A673 (cell line): ENCODE measurements around the gene CFAP221. TPM values are rescaled to one million over a fixed set of nuclear protein-coding genes. Genes with fewer than 3 reads are reported as not detected.

Experiments used
- BruUV-seq: library from RNA; stranded (reverse); fragments of 400-500 nt; replicated peaks from 2 replicates; lab custom pipeline; 2021; lab: Mats Ljungman, UMichigan
- CTCF ChIA-PET: fragments of 300-600 bp; sonication (Branson Sonifier 250); formaldehyde crosslinking; loops from one replicate; lab custom pipeline; 2022; ENCODE audit warnings: antibody characterized with exemption; lab: Charles Lee
- POLR2A ChIA-PET: fragments of 300-600 bp; sonication (Branson Sonifier 250); formaldehyde crosslinking; loops from one replicate; lab custom pipeline; 2022; ENCODE audit warnings: antibody characterized with exemption; ENCODE audit not compliant: low non-redundant PET; lab: Charles Lee
- DNase-seq: peaks from one replicate; pipeline ENCODE4 v3.0.0-alpha.2; 2015; ENCODE audit warnings: low spot score
- H3K27ac ChIP-seq: fragments of 200-600 bp; sonication (generic); 2 replicates; pipeline ENCODE4 v1.5.1; 2016; ENCODE audit warnings: mixed run types, low read depth, mild to moderate bottlenecking, mixed read lengths, antibody characterized with exemption, low read length; ENCODE audit not compliant: poor library complexity, severe bottlenecking
- H3K27me3 ChIP-seq: fragments of 200-600 bp; sonication (generic); replicated peaks from 2 replicates; pipeline ENCODE4 v1.6.1; 2017; ENCODE audit warnings: mixed run types, low read depth, mild to moderate bottlenecking, mixed read lengths, antibody characterized with exemption, low read length; ENCODE audit not compliant: insufficient read depth, poor library complexity
- H3K36me3 ChIP-seq: fragments of 200-600 bp; sonication (generic); 2 replicates; pipeline ENCODE4 v1.6.1; 2016; ENCODE audit warnings: mixed run types, mild to moderate bottlenecking, mixed read lengths, antibody characterized with exemption, low read length; ENCODE audit not compliant: insufficient read depth, poor library complexity, severe bottlenecking
- H3K4me1 ChIP-seq: fragments of 200-600 bp; sonication (generic); 2 replicates; pipeline ENCODE4 v1.6.1; 2017; ENCODE audit warnings: mixed run types, mild to moderate bottlenecking, mixed read lengths, antibody characterized with exemption, low read length; ENCODE audit not compliant: insufficient read depth, poor library complexity, severe bottlenecking
- H3K4me3 ChIP-seq: fragments of 200-600 bp; sonication (generic); 2 replicates; pipeline ENCODE4 v1.5.1; 2016; ENCODE audit warnings: low read depth, mixed run types, mild to moderate bottlenecking, mixed read lengths, low read length; ENCODE audit not compliant: poor library complexity, severe bottlenecking
- H3K9me3 ChIP-seq: fragments of 200-600 bp; sonication (generic); 2 replicates; pipeline ENCODE4 v1.6.1; 2016; ENCODE audit warnings: mixed run types, low read depth, mild to moderate bottlenecking, mixed read lengths, antibody characterized with exemption, low read length; ENCODE audit not compliant: poor library complexity, severe bottlenecking
- CTCF ChIP-seq: fragments of 300-800, 200-600 bp; sonication (generic); conservative IDR thresholded peaks from 2 replicates; pipeline ENCODE4 v1.5.1; 2017; ENCODE audit warnings: low read depth, mild to moderate bottlenecking, antibody characterized with exemption, low read length, moderate library complexity, mixed read lengths
- EZH2 ChIP-seq: fragments of 200-600 bp; sonication (generic); IDR thresholded peaks from 2 replicates; pipeline ENCODE4 v1.6.1; 2017; ENCODE audit warnings: borderline replicate concordance, low read depth, mild to moderate bottlenecking, mixed read lengths, antibody characterized with exemption, low read length; ENCODE audit not compliant: poor library complexity, severe bottlenecking
- intact Hi-C: fragments of 100-400 bp; cut with micrococcal nuclease; formaldehyde crosslinking; loops from one replicate; pipeline ENCODE4 v1.10.0; 2022; ENCODE audit not compliant: unreplicated experiment
- total RNA-seq: library from RNA; stranded (reverse); gene quantifications from 2 replicates; pipeline ENCODE4 v1.2.3, GENCODE V29; 2021

CFAP221 gene
- total RNA-seq, 1 experiment from 2014 or later = 1.5 TPM

DNA sequence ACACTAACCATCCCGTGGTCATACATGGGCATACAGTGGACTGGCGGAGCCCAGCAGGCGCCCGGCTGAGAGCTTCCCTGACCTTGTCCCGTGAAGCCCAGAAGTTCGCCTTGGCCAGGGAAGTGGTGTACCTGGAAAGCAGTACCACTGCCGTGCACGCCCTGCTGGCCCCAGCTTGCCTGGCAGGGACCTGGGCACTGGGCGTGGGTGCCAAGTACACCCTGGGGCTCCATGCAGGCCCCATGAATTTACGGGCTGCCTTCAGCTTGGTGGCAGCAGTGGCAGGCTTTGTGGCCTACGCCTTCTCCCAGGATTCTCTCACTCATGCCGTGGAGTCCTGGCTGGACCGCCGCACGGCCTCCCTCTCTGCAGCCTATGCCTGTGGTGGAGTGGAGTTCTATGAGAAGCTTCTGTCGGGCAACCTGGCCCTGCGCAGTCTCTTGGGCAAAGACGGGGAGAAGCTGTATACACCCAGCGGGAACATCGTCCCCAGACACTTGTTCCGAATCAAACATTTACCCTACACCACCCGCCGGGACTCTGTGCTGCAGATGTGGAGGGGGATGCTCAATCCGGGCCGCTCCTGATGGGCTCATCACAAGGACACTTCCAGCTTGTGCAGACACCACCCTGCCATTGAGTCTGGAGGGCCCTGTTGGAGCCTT is 137.1 kb downstream of the CFAP221 start:
- peaks cover 11% of the 10 kb centered on the region for H3K36me3 ChIP-seq
- DNase-seq = no peak
- intact Hi-C loops = no loop called here
- CTCF ChIA-PET = no interaction called here
- no peak overlapping the region for H3K27ac ChIP-seq
- no TSS peak for BruUV-seq
- TF ChIP-seq EZH2 (no peak), CTCF (no peak)
- H3K4me3 ChIP-seq = no peak overlapping the region
- H3K4me1 ChIP-seq = peaks cover 3% of the 10 kb centered on the region
- H3K9me3 ChIP-seq = no peaks in the 10 kb centered on the region
- H3K27me3 ChIP-seq = no peaks in the 10 kb centered on the region
- POLR2A ChIA-PET = no interaction called here

- Histone ChIP-seq H3K27me3 (no peaks in the 10 kb centered on the region), H3K27ac (no peak overlapping the region), H3K4me3 (no peak overlapping the region), H3K36me3 (peaks cover 11% of the 10 kb centered on the region), H3K4me1 (peaks cover 3% of the 10 kb centered on the region), H3K9me3 (no peaks in the 10 kb centered on the region)
- intact Hi-C loops = no loop called here
- ChIA-PET CTCF (no interaction called here), POLR2A (no interaction called here)
- DNase-seq = no peak
- no TSS peak for BruUV-seq
- no peak for TF ChIP-seq CTCF
Observed at GRCh38 chr2:119681868-119682220, 137.6 kb downstream of the CFAP221 start.

DNA sequence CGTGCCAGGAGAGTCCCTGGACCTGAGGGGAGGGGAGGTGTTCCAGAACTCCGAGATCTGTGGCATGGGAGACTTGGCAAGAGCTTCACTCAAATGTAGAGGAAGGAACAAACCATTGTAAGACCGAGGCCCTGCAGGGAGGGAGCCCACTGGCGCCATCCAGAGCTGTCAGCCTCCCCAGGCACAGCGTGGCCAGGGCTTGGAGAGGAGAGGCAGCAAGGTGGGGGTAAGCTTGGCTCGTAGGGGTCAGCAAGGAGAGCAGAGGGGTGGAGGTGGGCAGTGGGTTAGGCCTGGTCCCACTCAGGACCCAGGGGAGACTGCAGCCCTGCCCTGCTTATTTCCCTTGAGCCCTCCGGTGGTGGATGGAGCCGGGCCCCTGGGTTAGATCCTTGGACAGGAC is 138.3 kb downstream of the CFAP221 start:
- intact Hi-C loops = no loop called here
- peaks cover 18% of the 10 kb centered on the region for H3K36me3 ChIP-seq
- BruUV-seq = no TSS peak
- DNase-seq = no peak
- H3K4me1 ChIP-seq = peaks cover 3% of the 10 kb centered on the region
- H3K27ac ChIP-seq = no peak overlapping the region
- H3K9me3 ChIP-seq = no peaks in the 10 kb centered on the region
- H3K27me3 ChIP-seq = no peaks in the 10 kb centered on the region
- TF ChIP-seq CTCF (no peak), EZH2 (no peak)
- H3K4me3 ChIP-seq = no peak overlapping the region
- POLR2A ChIA-PET = no interaction called here
- CTCF ChIA-PET = no interaction called here
